Brain microvascular endothelial cell (primary cell): ENCODE measurements around the gene CTU1.

ENCODE experiments used
- DNase-seq: peaks from one replicate; pipeline ENCODE4 v3.0.0-alpha.2; 2020
- H3K27ac ChIP-seq: fragments of 250-450 bp; sonication (Bioruptor Pico); 2 replicates; pipeline ENCODE4 v1.5.1; 2020; ENCODE audit warnings: mild to moderate bottlenecking, moderate library complexity
- H3K27me3 ChIP-seq: fragments of 250-450 bp; sonication (Bioruptor Pico); replicated peaks from 2 replicates; pipeline ENCODE4 v1.5.1; 2020; ENCODE audit warnings: mild to moderate bottlenecking
- H3K36me3 ChIP-seq: fragments of 250-450 bp; sonication (Bioruptor Pico); replicated peaks from 2 replicates; pipeline ENCODE4 v1.5.1; 2020; ENCODE audit warnings: mild to moderate bottlenecking
- H3K4me3 ChIP-seq: 2 replicates; pipeline ENCODE4 v1.5.1; 2011; ENCODE audit warnings: low read depth, mild to moderate bottlenecking, control low read depth, low read length, moderate library complexity
- in situ Hi-C: cut with HindIII; loops from 2 replicates; pipeline ENCODE4 v1.10.0; 2017; ENCODE audit warnings: low sequenced_read_pairs, low pct_ligation_motif_present
- TF ChIP-seq, protein P1 (sequence below): IDR thresholded peaks from 2 replicates; pipeline ENCODE4 v1.5.1; 2011; ENCODE audit warnings: low read depth, mild to moderate bottlenecking, moderate library complexity, low read length, control low read depth, inconsistent platforms; ENCODE audit errors: missing control alignments

The CTU1 gene

DNA sequence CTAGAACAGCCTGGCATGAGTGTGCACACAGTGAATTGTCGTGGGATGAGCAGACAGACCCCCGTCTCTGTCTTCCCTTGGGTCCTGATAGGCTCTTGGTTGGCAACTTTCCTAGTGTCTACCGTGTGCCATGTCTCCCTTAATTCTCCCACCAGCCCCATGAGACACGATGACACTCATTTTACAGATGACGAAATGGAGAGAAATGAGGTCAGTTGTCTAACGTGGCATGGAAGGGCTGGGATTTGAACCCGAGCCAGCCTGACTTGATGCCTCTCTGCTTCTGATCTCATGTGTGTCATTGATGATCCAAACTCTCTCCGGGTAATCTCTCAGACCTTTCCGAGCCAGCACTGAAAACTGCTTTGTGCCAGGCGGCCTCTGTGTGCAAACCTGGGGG lies 17.1 kb downstream of the CTU1 start:
- H3K27me3 ChIP-seq: no peaks in the 10 kb centered on the region
- no peak overlapping the region for H3K27ac ChIP-seq
- no peak for DNase-seq
- TF ChIP-seq, protein P1, sequence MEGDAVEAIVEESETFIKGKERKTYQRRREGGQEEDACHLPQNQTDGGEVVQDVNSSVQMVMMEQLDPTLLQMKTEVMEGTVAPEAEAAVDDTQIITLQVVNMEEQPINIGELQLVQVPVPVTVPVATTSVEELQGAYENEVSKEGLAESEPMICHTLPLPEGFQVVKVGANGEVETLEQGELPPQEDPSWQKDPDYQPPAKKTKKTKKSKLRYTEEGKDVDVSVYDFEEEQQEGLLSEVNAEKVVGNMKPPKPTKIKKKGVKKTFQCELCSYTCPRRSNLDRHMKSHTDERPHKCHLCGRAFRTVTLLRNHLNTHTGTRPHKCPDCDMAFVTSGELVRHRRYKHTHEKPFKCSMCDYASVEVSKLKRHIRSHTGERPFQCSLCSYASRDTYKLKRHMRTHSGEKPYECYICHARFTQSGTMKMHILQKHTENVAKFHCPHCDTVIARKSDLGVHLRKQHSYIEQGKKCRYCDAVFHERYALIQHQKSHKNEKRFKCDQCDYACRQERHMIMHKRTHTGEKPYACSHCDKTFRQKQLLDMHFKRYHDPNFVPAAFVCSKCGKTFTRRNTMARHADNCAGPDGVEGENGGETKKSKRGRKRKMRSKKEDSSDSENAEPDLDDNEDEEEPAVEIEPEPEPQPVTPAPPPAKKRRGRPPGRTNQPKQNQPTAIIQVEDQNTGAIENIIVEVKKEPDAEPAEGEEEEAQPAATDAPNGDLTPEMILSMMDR: no peak
- in situ Hi-C loops: no loop called here
- no peaks in the 10 kb centered on the region for H3K36me3 ChIP-seq
- no peak overlapping the region for H3K4me3 ChIP-seq

DNA sequence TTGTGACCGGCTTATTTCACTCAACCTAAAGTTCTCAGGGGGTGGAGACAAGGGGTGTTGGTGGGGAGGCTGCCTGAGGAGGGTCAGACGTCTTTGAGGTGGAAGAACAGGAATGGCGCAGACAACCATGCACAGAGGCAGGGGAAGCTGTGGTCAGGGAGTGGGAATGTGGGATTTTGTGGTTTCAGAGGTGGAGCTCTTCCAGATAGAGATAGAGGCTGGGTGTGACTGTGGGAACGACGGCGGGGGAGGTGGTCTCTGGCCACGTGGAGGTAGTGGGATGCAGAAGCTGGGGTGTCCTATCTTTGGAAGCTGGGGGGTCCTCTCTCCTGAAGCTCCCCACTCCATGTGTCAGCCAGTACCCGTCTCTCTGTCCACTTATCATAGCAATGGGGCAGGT lies 17.7 kb downstream of the CTU1 start:
- Histone ChIP-seq H3K27me3 (no peaks in the 10 kb centered on the region), H3K36me3 (no peaks in the 10 kb centered on the region), H3K27ac (no peak overlapping the region), H3K4me3 (no peak overlapping the region)
- in situ Hi-C loops: no loop called here
- TF ChIP-seq, protein P1: no peak
- DNase-seq: no peak

DNA sequence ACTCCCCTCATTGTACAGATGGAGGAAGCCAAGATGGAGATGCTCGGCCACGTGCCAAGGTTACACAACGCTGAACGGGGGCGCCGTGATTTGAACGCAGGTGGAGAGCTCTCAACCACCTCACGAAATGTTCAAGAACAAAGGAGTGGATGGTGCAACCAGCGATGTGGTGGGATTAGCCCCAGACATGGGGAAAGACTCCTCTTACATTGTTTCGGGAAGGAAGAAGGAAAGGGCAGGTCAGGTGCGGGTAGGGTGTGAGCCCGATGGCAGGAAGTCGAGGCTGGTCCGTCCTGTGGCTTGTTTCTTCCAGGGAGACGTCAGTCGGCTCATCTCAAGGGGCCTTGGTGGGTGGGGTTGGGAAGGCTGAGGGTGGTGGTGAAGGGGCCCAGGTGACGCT lies 18.4 kb downstream of the CTU1 start:
- Histone ChIP-seq H3K36me3 (no peaks in the 10 kb centered on the region), H3K27ac (no peak overlapping the region), H3K27me3 (no peaks in the 10 kb centered on the region), H3K4me3 (no peak overlapping the region)
- no peak for DNase-seq
- TF ChIP-seq, protein P1: no peak
- in situ Hi-C loops: no loop called here

DNA sequence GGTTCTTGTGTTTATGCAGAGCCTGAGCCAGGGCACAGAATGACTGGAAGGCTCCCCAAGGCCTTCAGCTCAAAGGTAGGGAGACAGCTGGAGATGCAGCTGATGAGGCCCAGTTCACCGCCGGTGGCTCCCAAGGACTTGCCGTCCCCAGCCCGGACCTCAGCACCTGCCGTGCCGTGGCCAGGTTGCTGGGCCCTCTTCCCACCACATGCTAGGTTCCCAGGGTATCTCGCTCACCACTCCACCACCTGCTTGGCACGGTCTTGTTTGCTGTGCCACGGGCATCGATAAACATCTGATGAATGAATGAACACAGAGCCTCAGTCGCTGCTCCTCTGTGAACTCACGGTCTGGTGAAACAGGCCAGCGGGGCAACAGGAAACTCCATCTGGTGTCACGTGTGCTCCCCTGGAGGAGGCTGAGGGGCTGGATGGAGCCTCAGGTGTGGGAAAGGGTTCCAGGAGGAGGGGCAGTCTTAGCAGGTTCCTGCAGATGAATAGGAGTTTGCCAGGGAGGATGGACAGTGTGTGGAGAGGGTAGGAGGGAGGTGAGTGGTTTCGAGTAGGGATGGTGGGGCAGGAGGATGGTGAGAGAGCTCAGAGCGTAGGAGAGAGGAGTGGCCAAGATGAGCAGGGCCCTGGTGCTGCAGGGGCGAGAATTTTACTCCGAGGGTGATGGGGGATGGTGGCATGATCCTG lies 21.9 kb downstream of the CTU1 start:
- H3K27me3 ChIP-seq: no peaks in the 10 kb centered on the region
- TF ChIP-seq, protein P1: no peak
- DNase-seq: no peak
- H3K36me3 ChIP-seq: no peaks in the 10 kb centered on the region
- no peak overlapping the region for H3K27ac ChIP-seq
- in situ Hi-C loops: no loop called here
- H3K4me3 ChIP-seq: no peak overlapping the region

DNA sequence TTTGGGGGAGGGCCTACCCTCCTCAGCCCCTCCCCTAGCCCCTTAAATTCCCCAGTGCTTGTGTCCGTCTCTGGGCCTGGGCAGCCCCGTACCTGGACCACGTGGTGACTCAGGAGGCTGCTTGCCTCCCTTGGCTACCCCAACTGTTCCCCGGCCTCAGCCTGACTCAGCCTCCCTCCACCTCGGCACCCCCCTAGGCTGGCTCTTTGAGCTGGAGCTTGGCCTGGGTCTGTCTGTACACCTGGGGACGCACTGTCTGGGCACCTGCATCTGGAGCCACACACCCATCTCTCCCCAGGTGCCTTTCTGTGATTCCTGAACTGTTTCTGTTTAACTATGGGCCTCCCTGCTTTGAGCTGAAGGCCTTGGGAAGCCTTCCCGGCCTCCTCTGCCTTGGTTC lies 23.7 kb downstream of the CTU1 start:
- in situ Hi-C loops: no loop called here
- Histone ChIP-seq H3K27ac (no peak overlapping the region), H3K4me3 (no peak overlapping the region), H3K27me3 (no peaks in the 10 kb centered on the region), H3K36me3 (no peaks in the 10 kb centered on the region)
- no peak for DNase-seq
- TF ChIP-seq, protein P1: no peak

DNA sequence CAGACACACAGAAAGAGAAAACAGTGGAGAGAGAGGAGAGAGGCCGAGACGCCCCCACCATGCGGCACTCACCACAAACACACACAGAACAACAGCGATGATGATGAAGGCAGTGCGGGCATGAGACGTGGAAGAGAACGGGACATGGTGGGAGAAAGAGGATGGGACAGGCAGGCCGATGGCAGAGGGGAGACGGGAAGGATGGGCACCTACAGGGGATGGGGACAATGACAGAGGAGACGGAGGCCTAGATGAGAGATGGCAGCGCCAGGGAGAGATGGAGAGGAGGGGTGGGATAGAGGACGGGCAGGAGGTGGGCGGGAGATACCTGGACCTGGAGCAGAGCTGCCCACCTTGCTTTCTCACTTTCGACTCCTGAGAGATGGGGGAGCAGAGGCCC lies 24.4 kb downstream of the CTU1 start:
- TF ChIP-seq, protein P1: no peak
- in situ Hi-C loops: no loop called here
- Histone ChIP-seq H3K27me3 (no peaks in the 10 kb centered on the region), H3K36me3 (no peaks in the 10 kb centered on the region), H3K27ac (no peak overlapping the region), H3K4me3 (no peak overlapping the region)
- no peak for DNase-seq
